ENCODE measurements around the gene GABBR2.

The GABBR2 gene

DNA sequence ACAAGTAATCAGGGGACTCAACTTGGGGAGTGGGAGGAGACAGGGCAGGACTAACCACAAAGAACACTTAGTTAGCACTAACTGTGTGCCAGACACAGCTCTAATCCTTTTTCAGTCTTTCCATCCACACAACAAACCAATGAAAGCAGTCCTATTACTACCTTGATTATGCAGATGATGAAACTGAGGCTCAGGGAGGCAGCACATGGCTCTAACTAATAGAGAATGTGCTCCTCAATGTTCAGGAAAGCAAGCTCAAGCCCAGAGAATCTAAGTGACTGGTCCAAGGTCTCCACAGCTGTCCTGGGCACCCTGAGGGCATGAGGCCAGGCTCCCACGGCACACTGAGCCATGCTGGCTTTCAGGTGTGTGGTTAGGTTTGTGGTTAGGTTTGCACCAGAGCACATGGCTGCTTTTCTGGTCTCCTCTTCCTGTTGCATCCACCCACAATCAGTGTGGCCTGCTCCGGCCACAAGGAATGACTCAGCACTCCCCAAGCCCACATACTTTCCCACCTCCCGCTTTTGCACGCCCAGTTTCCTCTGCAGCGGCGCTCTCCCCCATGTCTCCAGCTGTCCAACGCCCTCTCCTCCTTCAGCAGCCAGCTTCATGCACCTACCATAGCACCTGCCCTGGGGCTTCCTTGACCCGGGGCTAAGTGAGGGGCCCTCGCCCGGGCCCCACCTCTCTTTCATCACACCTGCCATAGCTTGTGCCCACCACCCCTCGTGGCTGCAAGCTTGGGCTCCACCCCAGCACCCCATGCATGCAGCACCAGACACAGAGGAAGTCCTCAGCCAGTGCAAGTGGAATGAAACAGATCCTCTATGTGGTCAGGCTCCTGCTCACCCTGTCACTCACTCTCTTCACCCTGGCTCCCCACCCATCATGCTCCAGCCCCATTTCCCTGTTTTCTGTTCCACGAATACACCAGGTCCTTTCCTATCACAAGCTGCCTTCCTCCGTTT is 133.1 kb downstream of the GABBR2 start:
- H3K9ac ChIP-seq (ENCODE audit: low read length) = no peak overlapping the region
- no peak overlapping the region for H3K4me3 ChIP-seq (ENCODE audit: low read length)
- H3K27me3 ChIP-seq (replicated peaks; ENCODE audit: control insufficient read depth, insufficient read depth, low read length) = peaks cover 29% of the 10 kb centered on the region
- no peaks in the 10 kb centered on the region for H3K4me1 ChIP-seq (ENCODE audit: control insufficient read depth, insufficient read depth, low read length)
- no peaks in the 10 kb centered on the region for H3K9me3 ChIP-seq (ENCODE audit: control insufficient read depth, low read length)
- H3K36me3 ChIP-seq (ENCODE audit: control insufficient read depth, insufficient read depth, low read length, severe bottlenecking) = no peaks in the 10 kb centered on the region
- no peak for DNase-seq (ENCODE audit: low read depth)

DNA sequence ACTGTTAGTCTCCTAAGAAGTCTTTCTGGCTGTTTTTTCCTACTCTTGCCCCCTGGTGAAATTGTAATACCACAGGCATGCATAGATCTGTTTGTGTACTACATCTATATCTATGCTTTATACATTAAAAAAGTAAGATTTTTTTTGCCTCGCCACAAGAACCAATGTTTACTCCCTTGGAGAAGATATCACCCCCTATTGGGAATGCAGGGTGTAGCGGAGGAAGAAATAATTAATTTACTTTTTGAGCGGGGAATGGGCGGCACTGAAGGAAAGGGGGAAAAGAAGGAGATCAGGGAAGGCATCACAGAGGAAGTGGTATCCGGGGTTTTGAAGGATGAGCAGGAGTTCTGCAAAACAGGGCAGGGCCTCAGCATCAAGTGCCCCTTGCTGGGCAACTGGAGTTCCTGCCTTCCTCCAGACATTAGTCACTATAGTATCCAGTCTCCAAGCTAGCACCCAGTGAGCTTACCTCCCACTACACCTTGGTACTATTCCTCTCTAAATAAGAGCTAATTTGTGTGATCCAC is 134.9 kb downstream of the GABBR2 start:
- no peak for DNase-seq (ENCODE audit: low read depth)

DNA sequence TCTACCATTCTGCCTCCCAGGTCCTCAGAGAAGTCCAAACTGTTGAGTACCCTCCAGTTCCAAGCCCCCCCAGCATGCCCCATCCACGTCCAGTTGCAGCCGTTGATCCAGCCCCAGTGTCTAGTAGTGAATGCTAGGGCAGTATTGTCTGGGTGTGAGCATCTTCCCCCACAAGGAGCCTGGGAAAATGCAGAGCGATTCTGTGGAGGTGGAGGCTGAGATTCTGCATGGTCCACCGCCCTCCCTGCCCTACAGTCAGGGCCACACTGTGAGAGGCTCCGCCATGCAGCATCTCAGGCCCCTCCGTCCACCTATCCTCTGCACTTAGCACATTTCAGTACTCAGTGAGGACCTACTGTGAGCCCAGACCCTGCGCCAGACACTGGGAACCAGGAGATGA is 135.9 kb downstream of the GABBR2 start:
- Histone ChIP-seq H3K9me3 (ENCODE audit: control insufficient read depth, low read length) (no peaks in the 10 kb centered on the region), H3K4me1 (ENCODE audit: control insufficient read depth, insufficient read depth, low read length) (no peaks in the 10 kb centered on the region), H3K4me3 (ENCODE audit: low read length) (no peak overlapping the region), H3K9ac (ENCODE audit: low read length) (no peak overlapping the region), H3K36me3 (ENCODE audit: control insufficient read depth, insufficient read depth, low read length, severe bottlenecking) (no peaks in the 10 kb centered on the region), H3K27me3 (replicated peaks; ENCODE audit: control insufficient read depth, insufficient read depth, low read length) (peaks cover 39% of the 10 kb centered on the region)
- DNase-seq (ENCODE audit: low read depth) = no peak

More for the DNA sequence above, 134.9 kb downstream of the GABBR2 start:
- Histone ChIP-seq H3K36me3 (ENCODE audit: control insufficient read depth, insufficient read depth, low read length, severe bottlenecking) (no peaks in the 10 kb centered on the region), H3K4me3 (ENCODE audit: low read length) (no peak overlapping the region), H3K4me1 (ENCODE audit: control insufficient read depth, insufficient read depth, low read length) (no peaks in the 10 kb centered on the region), H3K9me3 (ENCODE audit: control insufficient read depth, low read length) (no peaks in the 10 kb centered on the region), H3K9ac (ENCODE audit: low read length) (no peak overlapping the region), H3K27me3 (replicated peaks; ENCODE audit: control insufficient read depth, insufficient read depth, low read length) (peaks cover 37% of the 10 kb centered on the region)

DNA sequence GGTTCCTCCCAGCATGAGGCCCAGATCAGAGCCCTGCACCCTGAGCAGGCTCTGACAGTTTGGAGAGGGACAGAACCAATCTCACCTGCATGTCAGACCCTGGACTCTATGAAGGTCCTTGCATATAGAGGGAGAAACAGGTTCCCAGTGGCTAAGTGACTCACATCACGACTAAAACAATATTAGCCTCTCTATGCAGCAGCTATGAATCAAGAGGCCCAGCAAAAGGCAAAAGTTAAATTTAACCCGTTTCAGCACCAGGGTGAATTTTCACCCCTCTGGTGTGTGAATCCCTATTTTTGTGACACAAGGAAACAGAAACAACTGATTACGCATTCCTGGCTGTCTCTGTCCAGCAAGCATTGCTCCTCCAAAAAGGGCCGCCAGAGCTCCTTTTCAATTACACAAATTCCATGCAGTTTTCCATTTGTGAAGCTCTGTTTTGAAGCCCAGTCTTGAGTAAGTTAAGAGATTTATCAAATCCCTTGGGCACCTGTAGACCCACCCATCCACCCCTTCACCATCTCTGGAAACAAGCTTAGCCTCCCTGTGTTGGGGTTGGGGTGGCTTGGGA is 136.6 kb downstream of the GABBR2 start:
- no peak for DNase-seq (ENCODE audit: low read depth)
- H3K27me3 ChIP-seq (replicated peaks; ENCODE audit: control insufficient read depth, insufficient read depth, low read length) = peaks cover 41% of the 10 kb centered on the region
- no peaks in the 10 kb centered on the region for H3K4me1 ChIP-seq (ENCODE audit: control insufficient read depth, insufficient read depth, low read length)
- H3K4me3 ChIP-seq (ENCODE audit: low read length) = no peak overlapping the region
- H3K9ac ChIP-seq (ENCODE audit: low read length) = no peak overlapping the region
- H3K9me3 ChIP-seq (ENCODE audit: control insufficient read depth, low read length) = no peaks in the 10 kb centered on the region
- no peaks in the 10 kb centered on the region for H3K36me3 ChIP-seq (ENCODE audit: control insufficient read depth, insufficient read depth, low read length, severe bottlenecking)

DNA sequence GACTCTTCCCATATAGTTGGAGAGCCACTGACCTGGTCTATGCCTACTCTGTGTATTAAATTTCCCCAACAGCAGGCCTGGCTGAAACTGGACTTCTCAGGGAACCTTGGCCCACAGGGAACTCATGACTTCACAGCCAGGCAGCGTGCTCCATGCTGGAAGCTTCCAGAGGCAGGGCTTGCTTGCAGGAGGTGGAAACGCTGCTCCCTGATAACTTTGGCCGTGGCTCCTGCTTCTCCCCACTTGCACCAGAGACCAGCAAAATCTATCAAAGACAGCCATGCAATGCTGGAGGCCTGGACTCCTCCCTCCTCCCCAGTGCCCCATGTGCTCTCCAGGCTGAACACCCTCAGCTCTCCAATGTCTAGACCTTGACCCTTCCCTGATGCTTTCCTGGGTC is 137.1 kb downstream of the GABBR2 start:
- no peaks in the 10 kb centered on the region for H3K9me3 ChIP-seq (ENCODE audit: control insufficient read depth, low read length)
- DNase-seq (ENCODE audit: low read depth) = no peak
- H3K4me3 ChIP-seq (ENCODE audit: low read length) = no peak overlapping the region
- H3K36me3 ChIP-seq (ENCODE audit: control insufficient read depth, insufficient read depth, low read length, severe bottlenecking) = no peaks in the 10 kb centered on the region
- H3K9ac ChIP-seq (ENCODE audit: low read length) = no peak overlapping the region
- no peaks in the 10 kb centered on the region for H3K4me1 ChIP-seq (ENCODE audit: control insufficient read depth, insufficient read depth, low read length)
- H3K27me3 ChIP-seq (replicated peaks; ENCODE audit: control insufficient read depth, insufficient read depth, low read length) = peaks cover 41% of the 10 kb centered on the region

DNA sequence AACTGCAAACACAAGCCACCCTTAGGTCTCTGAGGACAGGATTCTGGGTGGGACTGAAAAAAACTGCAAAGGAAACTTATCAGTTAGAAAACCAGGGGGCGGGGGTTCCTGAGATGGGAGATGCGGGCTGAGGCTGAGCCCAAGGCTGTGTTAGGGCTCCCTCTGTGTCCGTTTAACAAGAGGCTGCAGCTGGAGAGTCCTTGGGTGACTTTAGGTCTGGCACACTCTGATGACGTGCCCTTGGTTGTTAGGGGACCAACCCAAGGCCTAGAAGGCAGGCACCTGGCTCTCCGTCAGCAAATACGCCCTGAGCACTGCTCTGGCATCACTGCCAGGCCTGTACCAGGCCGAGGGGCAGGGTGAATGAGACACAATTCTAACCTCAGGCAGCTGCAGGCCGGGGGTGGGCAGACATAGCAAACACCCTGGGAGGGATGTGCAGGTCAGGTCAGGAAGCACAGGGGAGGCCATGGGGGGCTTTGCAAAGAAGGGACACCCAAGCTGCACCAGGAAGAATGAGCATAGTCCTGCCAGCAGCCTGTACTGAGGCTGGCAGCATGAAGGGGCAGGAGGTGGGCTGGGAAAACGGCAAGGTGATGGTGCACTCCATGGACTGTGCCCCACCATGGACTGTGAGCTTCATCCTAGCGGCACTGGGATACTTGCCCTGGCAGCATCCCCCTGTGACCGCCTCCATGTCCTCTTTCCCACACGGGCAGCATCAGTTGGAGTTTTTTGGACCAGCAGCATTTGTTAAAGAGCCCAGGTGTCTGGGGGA is 137.9 kb downstream of the GABBR2 start:
- H3K9ac ChIP-seq (ENCODE audit: low read length) = no peak overlapping the region
- DNase-seq (ENCODE audit: low read depth) = no peak
- H3K27me3 ChIP-seq (replicated peaks; ENCODE audit: control insufficient read depth, insufficient read depth, low read length) = peaks cover 41% of the 10 kb centered on the region
- H3K36me3 ChIP-seq (ENCODE audit: control insufficient read depth, insufficient read depth, low read length, severe bottlenecking) = no peaks in the 10 kb centered on the region
- no peak overlapping the region for H3K4me3 ChIP-seq (ENCODE audit: low read length)
- no peaks in the 10 kb centered on the region for H3K9me3 ChIP-seq (ENCODE audit: control insufficient read depth, low read length)
- H3K4me1 ChIP-seq (ENCODE audit: control insufficient read depth, insufficient read depth, low read length) = no peaks in the 10 kb centered on the region

DNA sequence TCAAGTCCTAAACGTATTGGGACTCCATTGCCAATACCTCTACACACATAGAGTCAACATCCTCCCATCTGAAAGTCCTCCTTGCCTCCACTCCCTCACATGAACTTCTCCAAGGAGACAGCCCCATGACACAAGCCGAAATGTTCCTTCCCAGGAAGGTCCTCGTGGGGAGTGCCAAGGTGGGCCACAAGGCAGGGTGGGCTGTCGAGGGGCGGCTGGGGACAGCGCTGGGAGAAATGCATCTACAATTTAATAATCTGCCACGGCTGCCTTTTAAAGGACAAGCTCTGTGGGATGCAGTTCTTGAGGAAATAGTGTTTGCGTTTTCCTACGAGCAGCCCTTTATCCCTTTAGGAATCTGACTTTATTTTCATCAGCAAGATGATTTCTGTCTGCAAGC is 138.7 kb downstream of the GABBR2 start:
- no peak for DNase-seq (ENCODE audit: low read depth)
- Histone ChIP-seq H3K27me3 (replicated peaks; ENCODE audit: control insufficient read depth, insufficient read depth, low read length) (peaks cover 41% of the 10 kb centered on the region), H3K9ac (ENCODE audit: low read length) (no peak overlapping the region), H3K4me3 (ENCODE audit: low read length) (no peak overlapping the region), H3K36me3 (ENCODE audit: control insufficient read depth, insufficient read depth, low read length, severe bottlenecking) (no peaks in the 10 kb centered on the region), H3K4me1 (ENCODE audit: control insufficient read depth, insufficient read depth, low read length) (no peaks in the 10 kb centered on the region), H3K9me3 (ENCODE audit: control insufficient read depth, low read length) (no peaks in the 10 kb centered on the region)

DNA sequence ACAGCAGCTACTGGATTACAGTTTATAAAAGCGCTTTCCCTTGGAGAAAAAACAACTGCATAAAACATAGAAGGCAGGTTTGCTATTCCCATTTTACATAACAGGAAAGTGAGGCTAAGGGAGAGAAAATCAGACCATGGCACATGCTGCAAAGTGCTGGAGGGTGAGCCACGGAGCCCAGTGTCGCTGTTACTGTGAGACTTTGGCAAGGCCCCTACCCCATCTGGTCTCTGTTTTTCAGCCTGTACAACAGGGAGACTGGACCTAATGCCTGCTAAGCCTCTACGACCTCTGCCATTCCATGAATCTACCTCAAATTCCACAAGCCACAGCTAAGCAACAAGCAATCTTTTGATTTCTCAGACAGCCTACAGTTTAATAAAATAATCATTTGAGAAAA is 139.2 kb downstream of the GABBR2 start:
- H3K27me3 ChIP-seq (replicated peaks; ENCODE audit: control insufficient read depth, insufficient read depth, low read length) = peaks cover 41% of the 10 kb centered on the region
- H3K9me3 ChIP-seq (ENCODE audit: control insufficient read depth, low read length) = no peaks in the 10 kb centered on the region
- DNase-seq (ENCODE audit: low read depth) = no peak
- no peak overlapping the region for H3K9ac ChIP-seq (ENCODE audit: low read length)
- no peaks in the 10 kb centered on the region for H3K36me3 ChIP-seq (ENCODE audit: control insufficient read depth, insufficient read depth, low read length, severe bottlenecking)
- H3K4me1 ChIP-seq (ENCODE audit: control insufficient read depth, insufficient read depth, low read length) = no peaks in the 10 kb centered on the region
- H3K4me3 ChIP-seq (ENCODE audit: low read length) = no peak overlapping the region

DNA sequence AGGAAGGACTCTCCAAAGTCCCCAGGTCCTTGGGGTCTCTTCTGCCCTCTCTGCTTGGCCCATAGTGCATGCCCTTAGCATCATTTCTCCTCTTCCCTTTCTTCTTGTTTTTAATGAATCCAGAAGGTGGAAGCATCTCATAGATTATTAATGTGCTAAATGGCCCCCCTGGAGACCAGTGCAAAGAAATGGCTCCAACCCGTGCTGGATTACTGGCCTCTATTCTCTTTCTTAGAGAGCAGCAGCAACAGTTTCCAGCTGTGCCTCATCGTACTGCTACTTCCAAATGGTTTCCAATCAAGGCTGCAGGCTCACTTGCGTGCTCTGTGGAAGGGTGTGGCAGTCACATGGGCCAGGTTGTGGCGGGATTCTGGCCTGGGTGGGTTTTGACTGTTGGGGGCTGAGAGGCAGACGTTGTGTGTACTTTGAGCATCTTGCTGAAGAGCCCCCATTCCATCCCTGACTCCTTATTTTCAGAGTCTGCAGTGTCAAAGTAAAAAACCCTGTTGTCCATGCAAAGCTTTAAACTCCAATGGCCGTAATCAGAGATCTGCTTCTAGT is 139.7 kb downstream of the GABBR2 start:
- no peak for DNase-seq (ENCODE audit: low read depth)
- H3K4me1 ChIP-seq (ENCODE audit: control insufficient read depth, insufficient read depth, low read length) = no peaks in the 10 kb centered on the region
- no peaks in the 10 kb centered on the region for H3K9me3 ChIP-seq (ENCODE audit: control insufficient read depth, low read length)
- H3K36me3 ChIP-seq (ENCODE audit: control insufficient read depth, insufficient read depth, low read length, severe bottlenecking) = no peaks in the 10 kb centered on the region
- peaks cover 40% of the 10 kb centered on the region for H3K27me3 ChIP-seq (replicated peaks; ENCODE audit: control insufficient read depth, insufficient read depth, low read length)
- H3K9ac ChIP-seq (ENCODE audit: low read length) = no peak overlapping the region
- no peak overlapping the region for H3K4me3 ChIP-seq (ENCODE audit: low read length)

DNA sequence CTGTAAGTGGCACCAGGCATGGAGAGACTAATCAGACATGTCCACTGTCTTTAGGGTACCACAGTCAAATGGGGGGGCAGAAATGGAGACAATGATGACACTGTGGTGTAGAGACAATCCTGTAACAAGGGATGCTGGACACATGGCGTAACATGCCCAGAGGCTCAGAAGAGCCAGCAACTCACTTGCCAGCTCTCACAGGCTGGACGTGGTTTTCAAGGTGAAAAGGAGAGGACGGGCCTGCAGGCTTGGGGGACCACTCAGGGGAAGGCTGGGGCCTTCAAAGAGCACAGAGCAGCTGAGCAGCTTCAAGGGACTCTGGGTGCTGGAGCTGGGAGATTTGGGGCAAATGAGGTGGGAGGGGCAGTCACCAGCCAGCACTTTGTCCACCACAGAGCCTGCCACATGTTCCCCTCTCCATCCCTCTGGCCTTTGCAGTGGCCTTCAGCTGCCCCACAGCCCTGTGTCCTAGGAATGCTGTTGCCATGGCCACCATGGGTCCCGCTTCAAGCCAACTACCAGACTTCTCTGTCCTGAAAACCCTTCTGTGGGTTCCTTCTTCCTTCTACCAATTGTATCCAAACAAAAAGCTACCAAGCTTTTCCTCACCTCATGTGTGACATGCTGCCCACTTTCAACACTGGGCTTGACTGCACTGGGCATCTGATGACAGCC is 140.4 kb downstream of the GABBR2 start:
- H3K36me3 ChIP-seq (ENCODE audit: control insufficient read depth, insufficient read depth, low read length, severe bottlenecking) = no peaks in the 10 kb centered on the region
- H3K9ac ChIP-seq (ENCODE audit: low read length) = no peak overlapping the region
- no peaks in the 10 kb centered on the region for H3K4me1 ChIP-seq (ENCODE audit: control insufficient read depth, insufficient read depth, low read length)
- no peaks in the 10 kb centered on the region for H3K9me3 ChIP-seq (ENCODE audit: control insufficient read depth, low read length)
- DNase-seq (ENCODE audit: low read depth) = no peak
- H3K27me3 ChIP-seq (replicated peaks; ENCODE audit: control insufficient read depth, insufficient read depth, low read length) = peaks cover 37% of the 10 kb centered on the region
- H3K4me3 ChIP-seq (ENCODE audit: low read length) = no peak overlapping the region

Measured in adipocyte (in vitro differentiated cells).